Putamen (tissue), 1 donor: ENCODE results near the gene WDR48.
"Not testable (repeated sequence)": the region's sequence is repeated elsewhere in the genome, so short reads cannot be mapped to it uniquely, and the experiment has no call there.

Source experiments
- DNase-seq: peaks from one replicate; pipeline ENCODE4 v3.0.0-alpha.2; 2016; ENCODE audit warnings: low spot score

The WDR48 gene

DNA sequence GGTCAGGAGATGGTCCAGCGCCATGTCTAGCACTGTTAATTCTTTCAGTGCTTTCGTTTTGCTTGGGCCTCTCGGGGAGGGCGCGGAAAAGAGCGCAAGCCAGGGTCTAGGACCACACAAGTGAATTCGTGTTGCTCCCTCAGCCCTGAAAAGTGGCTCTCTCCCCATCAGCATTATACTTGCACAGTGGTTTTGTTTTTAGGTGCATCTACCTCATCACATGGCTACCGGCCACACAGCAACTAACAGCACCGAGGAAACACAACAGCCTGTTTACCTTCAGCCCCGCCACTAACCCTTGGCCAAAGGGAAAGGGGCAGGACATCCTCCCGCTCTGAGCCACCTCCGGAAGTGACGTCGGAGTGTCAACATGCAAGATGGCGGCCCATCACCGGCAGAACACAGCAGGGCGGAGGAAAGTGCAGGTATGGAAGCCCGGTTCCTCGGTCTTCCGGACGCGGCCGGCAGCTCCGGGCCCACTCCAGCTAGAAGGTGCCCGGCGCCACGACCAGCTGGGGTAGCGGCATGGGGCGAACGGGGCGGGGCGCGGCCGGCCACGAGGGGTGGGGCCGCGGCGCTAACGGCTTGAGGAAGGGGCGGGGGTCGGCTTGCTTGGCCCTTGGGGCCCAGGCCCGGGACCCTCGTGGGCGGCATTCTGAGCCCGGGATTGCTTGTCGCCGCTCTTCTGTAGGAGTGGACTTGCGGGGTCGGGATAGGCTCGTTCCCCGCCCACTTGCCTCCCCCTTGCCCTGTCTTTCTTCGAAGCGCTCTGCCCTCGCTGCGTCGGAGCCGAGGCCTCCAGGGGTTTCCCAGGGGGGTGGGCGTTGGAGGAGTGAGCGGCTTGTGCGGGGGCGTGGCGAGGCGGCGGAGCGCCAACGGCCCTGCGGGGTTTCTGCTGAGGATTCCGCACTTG lies at the start of gene WDR48, which contains the start of gene SCN11A:
TSS of gene WDR48 (plus strand) at position 368 of the 913 bp plus-strand sequence. CDS start at position 378, 10 bp downstream.
TSS of gene SCN11A (minus strand) at position 296 of the 913 bp plus-strand sequence. CDS start 101,582 bp downstream, outside the sequence.
- DNase-seq, result peak; percentile 93

DNA sequence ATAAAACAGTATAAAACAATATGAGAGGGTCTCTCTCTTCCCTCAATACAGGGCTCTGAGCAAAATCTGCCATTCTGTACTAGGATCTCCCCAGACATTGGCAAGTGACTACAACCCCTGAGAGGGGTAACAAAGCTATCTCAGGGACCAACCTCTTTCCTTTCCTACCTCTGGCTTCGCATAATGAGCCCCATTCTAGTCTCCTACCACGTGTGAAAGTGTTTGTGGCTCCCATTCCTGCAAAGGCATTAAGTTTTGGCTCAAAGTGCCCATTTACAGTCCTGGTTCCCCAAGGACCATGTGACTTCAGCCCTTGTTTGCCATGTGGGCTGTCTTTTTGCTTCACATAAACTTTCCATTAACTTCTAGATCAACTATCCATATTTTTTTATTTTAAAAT lies 46.5 kb upstream of the WDR48 start:
- DNase-seq, result no peak

DNA sequence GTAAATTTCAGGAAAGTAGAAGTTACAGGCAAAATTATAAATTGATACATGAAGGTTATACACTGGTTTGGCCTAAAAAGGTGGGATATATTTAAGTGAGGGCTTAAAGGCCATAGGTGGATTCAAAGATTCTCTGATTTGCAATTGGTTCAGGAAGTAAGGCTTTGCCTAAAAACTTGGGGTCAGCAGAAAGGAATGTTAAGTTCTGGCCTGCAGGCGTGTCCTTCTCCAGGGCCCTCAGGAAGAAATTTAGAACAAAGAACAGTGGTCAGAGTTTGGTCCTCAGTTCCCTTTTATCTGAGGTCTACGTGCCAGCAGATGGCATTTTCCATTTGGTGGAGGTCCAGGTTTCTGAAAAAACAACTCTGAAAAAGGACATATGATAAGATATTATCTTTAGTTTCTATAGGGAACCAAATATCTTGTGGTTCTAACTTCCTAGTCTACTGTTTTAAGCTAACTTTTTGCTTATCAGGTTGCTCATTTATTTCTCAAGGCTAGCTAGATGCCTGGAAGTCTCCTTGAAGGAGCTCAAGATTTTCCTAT lies 40.6 kb upstream of the WDR48 start:
- DNase-seq, result no peak

DNA sequence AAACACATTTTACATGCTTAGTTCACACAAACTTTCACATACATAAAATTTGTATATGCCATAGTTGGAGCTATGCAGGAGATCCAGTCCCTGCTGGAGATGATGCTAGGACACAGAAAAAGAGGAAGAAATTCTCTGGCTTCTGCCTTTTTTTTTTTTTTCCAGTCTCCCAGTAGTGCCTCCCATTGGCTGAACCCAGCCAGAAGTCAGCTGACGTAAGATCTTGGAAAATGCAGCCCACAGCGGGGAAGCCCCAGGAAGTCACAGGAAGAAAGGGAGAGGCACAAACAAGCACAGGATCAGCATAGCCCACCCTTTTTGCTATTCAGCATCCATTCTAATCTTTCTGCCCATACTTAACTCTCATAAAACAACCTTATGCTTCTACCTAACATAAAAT lies 38.5 kb upstream of the WDR48 start:
- DNase-seq, result no peak

DNA sequence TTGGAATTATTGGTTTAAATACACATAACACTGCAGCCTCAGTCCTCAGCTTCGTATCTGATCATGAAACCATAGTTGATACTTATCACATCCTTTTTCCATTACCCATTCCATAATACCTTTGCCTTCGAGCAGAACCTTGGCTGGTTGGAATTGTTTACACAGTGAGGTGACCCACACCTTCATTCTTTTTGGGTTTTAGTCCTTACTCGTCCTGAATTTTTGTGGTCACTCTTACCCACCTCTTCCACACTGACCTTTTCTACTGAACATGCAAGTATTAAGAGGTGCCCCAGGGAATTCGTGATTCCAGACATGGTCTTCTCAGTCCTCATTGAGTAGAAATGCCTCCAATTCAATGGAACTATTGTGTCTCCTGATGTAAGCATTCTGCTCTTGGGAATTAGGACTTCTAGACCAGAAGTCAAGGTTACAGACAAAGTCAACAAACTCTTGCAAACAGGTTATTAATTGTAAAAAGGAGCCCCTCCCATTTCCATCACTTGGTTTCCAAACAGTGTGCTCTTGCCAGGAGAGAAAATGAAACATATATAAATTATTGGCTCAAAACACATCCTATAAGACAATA lies 37.8 kb upstream of the WDR48 start:
- no peak for DNase-seq

DNA sequence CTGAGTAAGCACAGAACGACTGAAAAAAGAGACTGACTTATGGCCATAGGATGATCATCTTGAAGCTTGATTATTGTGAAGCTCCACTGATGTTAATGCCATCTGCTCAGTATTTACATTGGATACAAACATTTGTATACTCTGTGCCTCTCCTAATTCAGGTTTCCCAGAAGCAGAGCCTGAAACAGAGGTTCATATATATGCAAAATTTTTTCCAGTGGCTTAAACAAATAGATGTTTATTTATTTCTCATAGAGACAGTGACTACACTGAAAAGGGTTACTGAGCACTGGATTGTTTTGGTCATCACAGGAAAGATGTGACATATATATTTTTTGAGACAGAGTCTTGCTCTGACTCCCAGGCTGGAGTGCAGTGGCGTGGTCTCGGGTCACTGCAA lies 36.4 kb upstream of the WDR48 start:
- DNase-seq, result no peak

DNA sequence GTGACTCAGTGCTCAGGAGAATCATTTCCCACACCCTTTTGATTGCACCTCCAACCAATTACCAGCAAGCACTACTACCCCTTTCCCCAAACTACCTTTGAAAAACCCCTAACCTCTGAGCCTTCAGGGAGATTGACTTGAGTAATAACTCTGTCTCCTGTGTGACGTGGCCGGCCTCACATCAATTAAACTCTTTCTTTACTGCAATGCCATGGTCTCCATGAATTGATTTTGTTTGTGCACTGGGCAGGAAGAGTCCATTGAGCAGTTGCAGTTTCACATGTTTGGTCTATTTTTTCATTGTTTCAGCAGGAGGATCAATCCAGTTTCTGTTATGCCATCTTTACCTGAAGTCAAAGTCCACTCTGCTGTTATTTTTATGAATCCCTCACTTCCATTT lies 32.5 kb upstream of the WDR48 start:
- no peak for DNase-seq

DNA sequence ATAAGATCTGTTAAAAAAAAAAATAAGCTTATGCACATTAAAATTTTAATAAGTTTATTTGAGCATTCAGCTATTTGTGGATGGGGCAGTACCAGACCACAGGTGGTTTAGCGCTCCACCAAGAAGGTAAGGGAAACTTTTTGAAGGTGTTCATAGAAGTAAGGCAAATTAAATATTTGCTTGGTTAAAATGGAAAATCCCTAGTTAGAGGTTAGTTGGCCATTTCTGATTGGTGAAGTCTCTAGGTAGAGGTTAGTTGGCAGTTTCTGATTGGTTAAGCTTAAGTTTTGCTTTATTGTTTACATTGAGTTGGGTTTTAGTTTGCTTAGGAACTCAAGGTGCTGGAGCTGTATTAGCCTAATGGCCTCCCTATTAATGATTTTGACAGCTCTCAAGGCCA lies 30.8 kb upstream of the WDR48 start:
- no peak for DNase-seq

DNA sequence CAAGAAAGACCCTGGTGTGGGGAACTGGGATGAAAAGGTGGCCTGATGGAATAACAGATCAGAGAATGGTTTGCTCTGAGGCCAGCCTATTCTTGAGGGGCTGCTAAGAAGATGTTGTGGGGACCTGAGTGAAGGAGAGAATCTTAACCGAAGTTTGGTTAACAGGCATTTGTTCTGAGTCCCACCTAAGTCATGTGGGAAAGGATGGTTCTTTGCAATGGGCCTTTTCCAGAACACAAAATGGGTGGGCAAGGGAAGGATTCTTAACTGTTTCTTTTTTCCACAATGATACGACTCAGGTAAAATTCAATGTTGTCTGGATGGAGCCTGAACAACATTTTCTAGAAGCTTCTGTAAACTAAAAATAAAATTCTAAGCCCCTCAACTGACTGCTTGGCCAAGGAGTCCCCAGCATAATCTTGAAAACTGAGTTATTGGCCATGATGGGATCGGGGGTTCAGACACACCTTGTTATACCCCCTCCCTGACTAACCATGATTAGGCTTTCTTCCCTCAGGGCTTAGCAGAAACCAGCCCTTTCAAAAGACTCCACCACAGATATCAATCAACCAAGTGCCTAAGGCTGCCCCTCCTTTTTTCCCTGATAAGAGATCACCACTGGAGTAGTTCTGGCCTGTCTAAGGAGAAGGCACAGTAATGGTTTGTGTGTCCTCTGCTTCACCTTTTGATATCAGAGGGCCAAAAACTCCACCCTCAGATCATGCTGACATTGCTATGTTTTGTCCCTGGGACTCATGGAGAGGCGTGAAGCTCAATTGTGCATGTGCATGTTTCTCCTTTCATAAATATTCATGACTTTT lies 30.1 kb upstream of the WDR48 start:
- no peak for DNase-seq

DNA sequence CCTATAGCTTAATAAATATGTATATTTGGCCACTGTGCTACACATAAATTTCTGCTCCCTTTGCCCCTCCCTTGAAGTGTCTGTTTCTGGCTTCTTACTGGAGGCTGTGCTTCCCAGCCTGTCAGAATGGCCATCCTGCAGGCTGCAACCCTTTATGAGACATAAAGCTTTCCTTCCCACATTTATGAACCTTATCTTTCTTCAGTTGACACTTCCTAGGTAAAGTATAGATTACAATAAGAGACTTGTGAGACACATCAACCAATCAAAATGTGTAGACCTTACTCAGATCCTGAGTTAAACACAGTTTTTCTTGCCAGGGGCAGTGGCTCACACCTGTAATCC lies 29.6 kb upstream of the WDR48 start:
- no peak for DNase-seq

DNA sequence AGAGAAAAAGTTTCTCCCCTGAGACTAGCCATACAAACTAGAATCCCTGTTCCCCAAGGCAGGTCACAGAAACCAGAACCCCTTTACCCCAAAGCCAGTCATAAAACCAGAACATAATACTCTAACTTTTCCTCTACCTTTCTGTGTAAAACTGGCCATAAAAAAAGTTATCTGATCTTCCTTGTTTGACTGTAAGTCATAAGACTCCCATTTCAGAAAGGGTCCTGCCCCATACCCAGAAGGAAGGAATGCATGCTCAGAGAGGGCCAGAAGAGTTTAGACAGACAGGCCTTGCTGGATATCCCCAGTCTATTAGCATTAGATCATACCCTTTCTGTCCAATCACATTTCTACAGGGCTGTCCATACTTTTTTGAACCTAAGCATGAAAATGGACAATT lies 27.3 kb upstream of the WDR48 start:
- no peak for DNase-seq

DNA sequence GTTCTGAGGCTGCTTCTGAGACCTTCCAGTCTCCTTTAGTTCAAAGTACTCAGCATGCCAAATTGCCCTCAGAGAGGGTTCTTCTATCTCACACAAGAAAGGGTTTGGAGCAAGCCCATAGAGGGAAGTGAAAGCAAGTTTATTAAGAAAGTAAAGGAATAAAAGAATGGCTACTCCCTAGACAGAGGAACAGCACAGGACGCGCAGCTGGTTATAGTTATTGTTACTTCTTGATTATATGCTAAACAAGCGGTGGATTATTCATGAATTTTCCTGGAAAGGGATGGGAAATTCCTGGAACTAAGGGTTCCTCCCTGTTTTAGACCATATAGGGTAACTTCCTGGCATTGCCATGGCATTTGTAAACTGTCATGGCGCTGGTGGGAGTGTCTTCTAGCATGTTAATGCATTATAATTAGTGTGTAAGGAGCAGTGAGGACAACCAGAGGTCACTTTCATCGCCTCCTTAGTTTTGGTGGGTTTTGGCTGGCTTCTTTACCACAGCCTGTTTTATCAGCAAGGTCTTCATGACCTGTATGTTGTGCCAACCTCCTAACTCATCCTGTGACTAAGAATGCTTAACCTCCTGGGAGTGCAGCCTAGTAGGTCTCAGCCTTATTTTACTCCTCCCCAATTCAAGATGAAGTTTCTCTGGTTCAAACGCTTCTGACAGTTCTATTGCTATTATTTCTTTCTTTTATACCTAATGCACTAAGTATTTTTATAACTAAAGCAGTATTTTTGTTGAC lies 26.4 kb upstream of the WDR48 start:
- DNase-seq, result no peak

DNA sequence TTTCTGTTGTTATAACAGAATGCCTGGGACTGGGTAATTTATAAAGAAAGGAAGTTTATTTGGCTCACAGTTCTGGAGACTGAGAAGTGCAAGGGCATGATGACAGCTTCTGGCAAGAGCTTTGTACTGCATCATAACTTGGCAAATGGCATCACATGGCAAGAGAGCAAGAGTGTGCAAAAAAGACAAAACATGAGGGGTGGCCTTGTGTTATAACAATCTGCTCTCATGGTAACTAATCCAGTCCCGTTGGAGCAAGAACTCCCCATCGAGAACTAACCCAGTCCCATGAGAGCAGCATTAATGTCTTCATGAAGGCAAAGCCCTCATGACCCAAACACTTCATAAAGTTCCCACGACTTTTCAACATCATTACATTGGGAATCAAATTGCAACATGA lies 23.3 kb upstream of the WDR48 start:
- no peak for DNase-seq

DNA sequence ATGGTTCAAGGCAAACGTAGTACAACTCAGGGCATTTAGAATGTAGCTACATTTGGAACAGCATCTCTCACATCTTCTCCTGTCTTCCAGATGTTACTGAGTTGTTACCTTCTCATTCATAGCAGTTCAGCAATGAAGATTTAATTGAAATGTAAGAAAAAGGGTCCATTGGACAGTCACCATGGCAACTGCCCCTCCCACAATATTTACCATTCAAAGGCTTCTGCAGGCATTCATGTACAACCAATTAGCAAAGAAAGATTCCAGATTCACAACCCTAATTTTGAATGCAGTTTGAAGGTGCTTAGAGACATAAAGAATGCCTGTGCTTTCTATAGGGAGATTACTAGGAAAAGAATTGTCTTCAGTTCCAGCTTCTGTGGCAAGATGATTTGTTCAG lies 22.3 kb upstream of the WDR48 start:
- DNase-seq, result no peak

DNA sequence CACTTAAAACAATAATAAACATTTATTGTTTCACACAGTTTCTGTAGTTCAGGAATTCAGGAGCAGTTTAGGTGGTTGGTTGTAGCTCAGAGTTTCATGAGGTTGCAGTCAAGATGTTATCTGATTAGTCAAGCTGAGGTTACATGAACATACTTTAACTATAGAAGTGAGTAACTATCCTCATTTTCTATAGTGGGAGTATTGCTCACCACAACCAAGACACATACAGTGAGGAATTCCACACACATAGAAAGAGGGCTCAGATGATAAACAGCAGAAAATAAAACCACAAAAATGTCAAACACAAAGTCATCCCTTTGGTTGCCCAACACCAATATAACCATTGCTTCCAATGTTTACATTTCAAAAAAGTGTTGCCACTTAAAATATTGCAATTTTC lies 13.7 kb upstream of the WDR48 start:
- no peak for DNase-seq

DNA sequence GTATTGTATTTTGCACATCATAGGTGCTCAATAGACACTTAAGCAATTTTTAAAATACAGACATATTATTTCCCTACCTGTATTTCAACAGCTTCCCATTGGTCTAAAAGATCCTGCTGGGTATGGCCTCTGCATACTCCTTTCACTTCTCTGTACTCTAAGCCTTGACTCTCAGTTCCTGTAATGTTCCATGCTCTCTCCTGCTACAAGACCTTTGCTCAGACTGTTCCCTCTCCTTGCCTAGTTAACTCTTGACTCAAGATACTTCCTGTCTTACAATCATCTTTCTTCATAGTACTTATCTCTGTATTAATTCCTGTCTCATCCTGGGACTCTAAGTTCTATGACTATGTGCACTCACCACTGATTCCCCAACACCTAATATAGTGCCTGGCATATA lies 1.8 kb upstream of the WDR48 start:
- no peak for DNase-seq

DNA sequence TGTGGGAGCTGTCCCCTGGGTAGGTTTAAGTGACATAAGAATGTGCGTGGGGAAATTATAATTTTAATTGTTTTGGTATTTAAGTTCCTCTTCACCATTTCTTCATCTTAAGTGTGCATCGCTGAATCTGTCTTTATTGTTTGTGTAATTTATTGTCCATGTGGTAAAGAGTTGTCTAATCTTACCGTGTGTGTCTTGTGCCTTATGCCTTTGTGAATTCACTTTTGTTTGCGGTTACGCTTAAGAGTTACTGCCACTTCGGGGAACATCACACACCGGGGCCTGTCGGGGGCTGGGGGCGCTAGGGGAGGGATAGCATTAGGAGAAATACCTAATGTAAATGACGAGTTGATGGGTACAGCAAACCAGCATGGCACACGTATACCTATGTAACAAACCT lies 767 bp downstream of the WDR48 start:
- DNase-seq, result no peak

DNA sequence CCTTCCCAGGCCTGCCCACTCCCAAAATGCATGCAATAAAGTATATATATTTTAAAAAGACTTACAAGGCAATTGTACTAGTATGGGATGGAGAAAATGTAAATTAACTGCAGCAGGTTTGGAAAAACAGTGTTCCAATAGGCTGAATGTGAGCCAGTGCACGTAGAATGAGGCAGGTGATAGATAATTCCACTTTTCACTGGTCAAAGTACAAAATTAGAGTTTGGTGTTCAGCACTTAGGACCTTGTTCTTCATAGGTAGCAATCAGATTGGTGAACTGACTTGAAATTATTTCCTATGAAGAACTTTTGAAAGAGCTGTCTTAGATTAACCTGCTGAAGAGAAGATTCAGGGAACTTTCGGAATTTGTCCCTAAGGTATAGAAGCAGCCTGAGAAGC lies 1.9 kb downstream of the WDR48 start:
- DNase-seq, result no peak

DNA sequence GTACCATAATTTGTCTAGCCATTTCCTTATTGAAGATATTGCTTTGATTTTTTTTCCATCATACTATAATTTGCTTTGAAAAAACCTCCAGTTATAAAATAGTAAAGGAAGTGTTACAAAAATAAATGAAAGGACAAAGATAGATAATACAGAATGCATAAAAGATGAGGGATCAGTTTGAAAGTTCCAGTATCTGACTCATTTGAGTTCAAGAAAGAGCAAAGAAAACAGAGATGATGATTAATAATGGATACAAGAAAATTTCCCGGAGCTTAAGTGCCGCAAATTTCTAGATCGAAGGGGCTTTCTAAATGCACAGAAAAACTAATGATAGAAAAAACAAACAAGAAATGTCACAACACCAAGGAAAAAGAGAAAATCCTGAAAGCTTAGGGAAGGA lies 4.3 kb downstream of the WDR48 start:
- no peak for DNase-seq

DNA sequence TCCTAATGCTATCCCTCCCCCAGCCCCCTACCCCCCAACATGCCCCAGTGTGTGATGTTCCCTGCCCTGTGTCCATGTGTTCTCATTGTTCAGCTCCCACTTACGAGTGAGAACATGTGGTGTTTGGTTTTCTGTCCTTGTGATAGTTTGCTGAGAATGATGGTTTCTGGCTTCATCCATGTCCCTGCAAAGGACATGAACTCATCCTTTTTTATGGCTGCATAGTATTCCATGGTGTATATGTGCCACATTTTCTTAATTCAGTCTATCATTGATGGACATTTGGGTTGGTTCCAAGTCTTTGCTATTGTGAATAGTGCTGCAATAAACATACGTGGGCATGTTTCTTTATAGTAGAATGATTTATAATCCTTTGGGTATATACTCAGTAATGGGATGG lies 9.4 kb downstream of the WDR48 start:
- DNase-seq, result not testable (repeated sequence)

DNA sequence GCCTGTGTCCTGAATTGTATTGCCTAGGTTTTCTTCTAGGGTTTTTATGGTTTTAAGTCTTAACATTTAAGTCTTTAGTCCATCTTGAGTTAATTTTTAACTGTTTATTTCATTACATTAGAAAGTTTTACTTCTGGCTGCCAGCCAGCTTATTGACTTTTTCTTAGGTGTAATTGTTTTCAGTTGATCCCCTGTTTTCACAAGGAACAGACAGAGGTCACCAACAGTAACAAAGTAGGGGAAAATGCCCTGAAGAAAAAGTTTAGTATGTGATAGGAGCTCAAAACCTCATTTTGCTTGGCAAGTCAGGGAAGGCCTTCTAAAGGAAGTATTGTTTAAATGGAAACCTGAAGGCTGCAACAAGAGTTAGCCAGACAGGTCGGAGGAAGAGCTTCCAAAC lies 10.4 kb downstream of the WDR48 start:
- DNase-seq, result no peak

DNA sequence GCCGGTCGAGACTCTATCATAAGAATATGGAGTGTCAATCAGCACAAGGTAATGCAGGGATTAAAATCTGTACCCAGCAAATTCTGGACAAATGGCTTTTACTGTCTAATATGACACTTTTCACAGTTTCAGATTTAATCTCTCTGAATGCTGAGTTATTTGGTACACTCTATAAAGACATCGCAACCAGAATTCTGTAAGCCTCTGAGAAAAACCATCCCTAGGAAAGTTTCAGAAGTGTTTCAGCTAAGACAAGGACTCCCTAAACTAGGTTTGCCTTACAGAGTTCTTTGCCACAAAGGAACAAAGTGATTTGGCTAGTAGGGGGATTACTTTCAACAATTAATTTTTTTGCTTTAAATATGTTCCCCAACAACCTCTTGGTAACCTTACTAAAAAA lies 11.3 kb downstream of the WDR48 start:
- DNase-seq, result no peak
